Stimulated activated naive CD8-positive, alpha-beta T cell treated with anti-CD3 and anti-CD28 coated beads, Interleukin-15, amount 100 ng/mL, for 72 hours (primary cell): ENCODE measurements around the gene FUBP3.

Experiments used
- ATAC-seq: fragments of 150-1000 bp; cut with Tn5 transposase; 2 replicates; pipeline ENCODE4 v1.10.0; 2021; ENCODE audit warnings: mild to moderate bottlenecking, moderate library complexity
- DNase-seq, 2 donors: peaks; one replicate each; pipeline ENCODE4 v3.0.0; 2021 to 2022
- H3K27ac Mint-ChIP-seq, 2 donors: one replicate each; pipeline ENCODE4 v1.8.0; 2022; ENCODE audit warnings: mild to moderate bottlenecking in 2 of 2, mixed read lengths in 2 of 2, moderate library complexity in 2 of 2
- H3K27me3 Mint-ChIP-seq: one replicate; pipeline ENCODE4 v1.8.0; 2022; ENCODE audit warnings: mixed read lengths
- H3K4me1 Mint-ChIP-seq: one replicate; pipeline ENCODE4 v1.8.0; 2022; ENCODE audit warnings: mild to moderate bottlenecking, mixed read lengths
- H3K4me3 Mint-ChIP-seq, 2 donors: one replicate each; pipeline ENCODE4 v1.8.0; 2022; ENCODE audit warnings: mild to moderate bottlenecking in 2 of 2, mixed read lengths in 2 of 2, moderate library complexity in 1 of 2
- H3K9me3 Mint-ChIP-seq, 2 donors: one replicate each; pipeline ENCODE4 v1.8.0; 2022; ENCODE audit warnings: mixed read lengths in 2 of 2

The FUBP3 gene, protein sequence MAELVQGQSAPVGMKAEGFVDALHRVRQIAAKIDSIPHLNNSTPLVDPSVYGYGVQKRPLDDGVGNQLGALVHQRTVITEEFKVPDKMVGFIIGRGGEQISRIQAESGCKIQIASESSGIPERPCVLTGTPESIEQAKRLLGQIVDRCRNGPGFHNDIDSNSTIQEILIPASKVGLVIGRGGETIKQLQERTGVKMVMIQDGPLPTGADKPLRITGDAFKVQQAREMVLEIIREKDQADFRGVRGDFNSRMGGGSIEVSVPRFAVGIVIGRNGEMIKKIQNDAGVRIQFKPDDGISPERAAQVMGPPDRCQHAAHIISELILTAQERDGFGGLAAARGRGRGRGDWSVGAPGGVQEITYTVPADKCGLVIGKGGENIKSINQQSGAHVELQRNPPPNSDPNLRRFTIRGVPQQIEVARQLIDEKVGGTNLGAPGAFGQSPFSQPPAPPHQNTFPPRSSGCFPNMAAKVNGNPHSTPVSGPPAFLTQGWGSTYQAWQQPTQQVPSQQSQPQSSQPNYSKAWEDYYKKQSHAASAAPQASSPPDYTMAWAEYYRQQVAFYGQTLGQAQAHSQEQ

GRCh38 chr9:130578865-130579737 lies at the start of gene FUBP3:
Gene FUBP3 (plus strand): TSS chr9:130579577. CDS start chr9:130579681, 104 bp downstream.
- H3K4me1 Mint-ChIP-seq = peaks cover 37% of the 10 kb centered on the region
- H3K27ac Mint-ChIP-seq = peak within 1 kb of the TSS; percentile 92 to 97
- peak; percentile 93 for ATAC-seq
- no peaks in the 10 kb centered on the region for H3K27me3 Mint-ChIP-seq
- peak within 1 kb of the TSS; percentile 93 to 96 for H3K4me3 Mint-ChIP-seq
- peak; percentile 86 to 90 for DNase-seq
- H3K9me3 Mint-ChIP-seq = no peaks in the 10 kb centered on the region

- H3K9me3 Mint-ChIP-seq = no peaks in the 10 kb centered on the region
- peaks cover 49% of the 10 kb centered on the region for H3K27me3 Mint-ChIP-seq
- peaks cover 7% of the 10 kb centered on the region for H3K4me1 Mint-ChIP-seq
- ATAC-seq (no peak), DNase-seq (no peak)
- no peak overlapping the region for H3K4me3 Mint-ChIP-seq
- no peak overlapping the region for H3K27ac Mint-ChIP-seq
These were observed 48.4 kb upstream of the FUBP3 start for GRCh38 chr9:130530938-130531337.

DNA sequence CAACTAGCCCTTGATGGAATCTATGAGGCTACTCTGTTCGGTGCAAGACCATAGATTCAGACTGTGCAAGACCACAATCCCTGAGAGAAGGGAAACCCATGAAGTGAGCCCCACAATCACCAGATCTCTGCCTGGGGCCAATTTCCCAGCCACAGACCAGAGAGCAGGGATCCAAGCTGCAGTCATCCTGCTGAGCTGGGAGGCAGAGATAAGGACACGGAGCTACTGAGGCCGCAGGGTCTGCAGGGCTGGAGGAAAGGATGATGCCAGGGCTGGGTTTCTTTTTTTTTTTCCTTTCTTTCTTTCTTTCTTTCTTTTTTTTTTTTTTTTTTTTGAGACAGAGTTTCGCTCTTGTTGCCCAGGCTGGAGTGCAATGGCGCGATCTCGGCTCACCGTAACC lies 47.7 kb upstream of the FUBP3 start:
- H3K4me1 Mint-ChIP-seq = peaks cover 12% of the 10 kb centered on the region
- H3K4me3 Mint-ChIP-seq = no peak overlapping the region
- H3K27ac Mint-ChIP-seq = no peak overlapping the region
- H3K9me3 Mint-ChIP-seq = no peaks in the 10 kb centered on the region
- DNase-seq = no peak
- ATAC-seq = no peak
- peaks cover 49% of the 10 kb centered on the region for H3K27me3 Mint-ChIP-seq

DNA sequence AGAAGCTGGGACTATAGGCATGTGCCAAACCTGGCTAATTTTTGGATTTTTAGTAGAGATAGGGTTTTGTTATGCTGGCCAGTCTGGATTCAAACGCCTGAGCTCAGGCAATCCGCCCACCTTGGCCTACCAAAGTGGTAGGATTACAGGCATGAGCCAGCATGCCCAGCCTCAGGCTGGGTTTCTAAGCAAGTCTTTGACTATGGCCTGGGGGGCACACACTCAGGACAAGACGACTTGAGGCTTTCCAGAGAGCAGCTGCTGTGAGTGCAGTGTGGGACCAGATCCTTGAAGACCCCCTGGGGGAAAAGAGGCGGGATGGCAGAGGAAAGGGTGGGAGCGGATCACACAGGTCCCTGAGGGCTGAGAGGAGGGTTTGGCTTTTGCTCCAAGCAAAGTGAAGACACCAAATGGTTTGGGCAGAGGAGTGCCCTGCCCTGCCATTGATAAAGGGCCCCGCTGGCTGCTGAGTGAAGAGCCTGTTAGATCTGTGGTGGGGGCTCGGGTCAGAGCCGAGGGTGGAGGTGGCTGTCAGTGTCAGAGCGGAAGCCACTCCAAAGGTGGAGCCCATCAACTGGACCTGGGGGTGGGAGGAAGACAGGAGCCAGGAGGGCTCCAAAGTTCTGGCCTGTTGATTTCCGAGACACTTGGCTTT lies 46.8 kb upstream of the FUBP3 start:
- no peaks in the 10 kb centered on the region for H3K9me3 Mint-ChIP-seq
- peaks cover 51% of the 10 kb centered on the region for H3K27me3 Mint-ChIP-seq
- no peak for ATAC-seq
- H3K27ac Mint-ChIP-seq = peak overlapping the region in 1 of 2 donors; percentile 57
- peaks cover 21% of the 10 kb centered on the region for H3K4me1 Mint-ChIP-seq
- no peak overlapping the region for H3K4me3 Mint-ChIP-seq
- no peak for DNase-seq

DNA sequence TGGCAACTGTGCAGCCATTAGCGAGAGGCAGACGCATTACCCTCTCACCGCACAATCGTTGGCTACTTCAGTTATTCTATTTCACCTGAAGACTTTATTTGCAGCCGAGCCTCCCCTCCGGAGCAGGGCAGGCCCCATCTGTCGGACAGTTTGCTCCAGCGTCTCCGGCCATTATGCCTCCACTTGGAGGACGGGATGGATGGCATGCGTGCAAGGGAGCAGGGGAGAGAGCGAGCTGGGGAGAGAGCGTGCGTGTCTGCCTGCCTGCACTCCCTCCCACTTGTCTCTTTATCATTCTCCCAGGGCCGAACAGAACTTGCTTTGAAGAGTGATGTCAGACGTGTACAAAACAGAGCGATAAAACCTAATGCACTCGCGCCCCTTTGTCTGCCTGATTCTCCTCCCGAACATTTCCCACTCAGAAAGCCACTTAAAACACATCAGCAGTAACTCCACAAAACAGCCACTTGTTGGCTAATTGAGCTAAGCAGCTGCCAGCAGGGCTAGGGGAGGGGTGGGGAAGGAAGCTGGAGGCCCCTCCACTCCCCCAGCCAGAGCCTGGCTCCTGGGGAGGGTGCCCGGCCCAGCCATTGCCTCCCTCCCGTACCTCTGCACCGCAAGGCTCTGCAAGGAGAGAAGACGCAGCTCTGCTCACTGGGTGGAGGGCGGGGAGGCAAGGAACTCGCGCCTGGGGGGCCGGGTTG lies 43.4 kb upstream of the FUBP3 start:
- no peak for DNase-seq
- ATAC-seq = no peak
- H3K4me1 Mint-ChIP-seq = peaks cover 25% of the 10 kb centered on the region
- peaks cover 82% of the 10 kb centered on the region for H3K27me3 Mint-ChIP-seq
- no peak overlapping the region for H3K27ac Mint-ChIP-seq
- H3K4me3 Mint-ChIP-seq = peak overlapping the region in 1 of 2 donors; percentile 57
- H3K9me3 Mint-ChIP-seq = no peaks in the 10 kb centered on the region

DNA sequence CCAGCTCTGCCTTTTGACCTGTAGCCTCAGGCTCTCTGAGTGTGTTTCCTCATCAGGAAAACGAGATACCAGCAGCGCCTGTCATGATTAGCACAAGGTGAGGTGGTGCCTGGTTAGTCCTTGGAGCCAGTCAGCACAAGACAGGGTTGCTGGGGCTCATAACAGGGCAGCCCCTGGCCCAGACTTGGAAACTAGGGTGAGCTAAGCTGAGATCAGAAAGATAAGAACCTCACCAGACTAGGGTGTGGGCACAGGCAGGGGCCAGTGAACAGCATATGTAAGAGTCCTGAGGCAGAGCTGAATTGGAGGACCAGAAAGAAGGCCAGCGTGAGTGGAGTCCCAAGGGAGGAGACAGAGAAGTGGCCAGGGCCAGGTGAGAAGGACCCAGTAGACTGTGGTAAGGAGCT lies 42.7 kb upstream of the FUBP3 start:
- peaks cover 83% of the 10 kb centered on the region for H3K27me3 Mint-ChIP-seq
- H3K4me1 Mint-ChIP-seq = peaks cover 25% of the 10 kb centered on the region
- H3K9me3 Mint-ChIP-seq = no peaks in the 10 kb centered on the region
- no peak for ATAC-seq
- H3K27ac Mint-ChIP-seq = no peak overlapping the region
- no peak overlapping the region for H3K4me3 Mint-ChIP-seq
- DNase-seq = no peak

GRCh38 chr9:130537346-130538050 lies 41.9 kb upstream of the FUBP3 start:
- ATAC-seq = peak; percentile 35
- Mint-ChIP-seq H3K4me3 (peak overlapping the region in 1 of 2 donors; percentile 14), H3K27ac (no peak overlapping the region), H3K9me3 (no peaks in the 10 kb centered on the region), H3K4me1 (peaks cover 25% of the 10 kb centered on the region), H3K27me3 (peaks cover 85% of the 10 kb centered on the region)
- no peak for DNase-seq

- DNase-seq (no peak), ATAC-seq (no peak)
- Mint-ChIP-seq H3K27ac (no peak overlapping the region), H3K9me3 (no peaks in the 10 kb centered on the region), H3K4me3 (no peak overlapping the region), H3K4me1 (peaks cover 25% of the 10 kb centered on the region), H3K27me3 (peaks cover 80% of the 10 kb centered on the region)
These were observed 39.8 kb upstream of the FUBP3 start for GRCh38 chr9:130539420-130540223.

GRCh38 chr9:130541533-130541932 lies 37.8 kb upstream of the FUBP3 start:
- DNase-seq (no peak), ATAC-seq (no peak)
- peaks cover 61% of the 10 kb centered on the region for H3K27me3 Mint-ChIP-seq

DNA sequence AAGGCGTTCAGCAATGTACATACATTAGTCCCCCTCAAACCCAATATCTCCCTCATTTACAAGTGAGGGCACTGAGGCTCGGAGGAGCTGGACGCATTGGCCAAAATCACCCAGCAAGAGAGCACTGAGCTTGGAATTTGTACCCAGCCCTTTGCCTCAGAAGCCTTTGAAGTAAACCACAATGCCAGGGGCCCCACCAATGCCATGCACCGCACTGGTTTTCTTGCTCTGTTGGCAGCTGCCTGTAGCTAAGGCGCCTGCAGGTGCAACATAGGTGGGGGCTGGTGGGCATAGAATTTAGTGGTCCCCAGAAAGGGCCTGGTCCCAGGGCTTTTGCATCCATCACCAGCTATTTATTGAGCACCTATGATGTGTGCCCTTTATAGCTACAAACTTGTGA lies 37.3 kb upstream of the FUBP3 start:
- Mint-ChIP-seq H3K4me1 (peaks cover 10% of the 10 kb centered on the region), H3K27me3 (peaks cover 56% of the 10 kb centered on the region), H3K27ac (no peak overlapping the region), H3K9me3 (no peaks in the 10 kb centered on the region), H3K4me3 (no peak overlapping the region)
- no peak for DNase-seq
- ATAC-seq = no peak

More at GRCh38 chr9:130541533-130541932, 37.8 kb upstream of the FUBP3 start:
- no peak overlapping the region for H3K4me3 Mint-ChIP-seq
- no peak overlapping the region for H3K27ac Mint-ChIP-seq
- no peaks in the 10 kb centered on the region for H3K9me3 Mint-ChIP-seq
- H3K4me1 Mint-ChIP-seq = peaks cover 15% of the 10 kb centered on the region

DNA sequence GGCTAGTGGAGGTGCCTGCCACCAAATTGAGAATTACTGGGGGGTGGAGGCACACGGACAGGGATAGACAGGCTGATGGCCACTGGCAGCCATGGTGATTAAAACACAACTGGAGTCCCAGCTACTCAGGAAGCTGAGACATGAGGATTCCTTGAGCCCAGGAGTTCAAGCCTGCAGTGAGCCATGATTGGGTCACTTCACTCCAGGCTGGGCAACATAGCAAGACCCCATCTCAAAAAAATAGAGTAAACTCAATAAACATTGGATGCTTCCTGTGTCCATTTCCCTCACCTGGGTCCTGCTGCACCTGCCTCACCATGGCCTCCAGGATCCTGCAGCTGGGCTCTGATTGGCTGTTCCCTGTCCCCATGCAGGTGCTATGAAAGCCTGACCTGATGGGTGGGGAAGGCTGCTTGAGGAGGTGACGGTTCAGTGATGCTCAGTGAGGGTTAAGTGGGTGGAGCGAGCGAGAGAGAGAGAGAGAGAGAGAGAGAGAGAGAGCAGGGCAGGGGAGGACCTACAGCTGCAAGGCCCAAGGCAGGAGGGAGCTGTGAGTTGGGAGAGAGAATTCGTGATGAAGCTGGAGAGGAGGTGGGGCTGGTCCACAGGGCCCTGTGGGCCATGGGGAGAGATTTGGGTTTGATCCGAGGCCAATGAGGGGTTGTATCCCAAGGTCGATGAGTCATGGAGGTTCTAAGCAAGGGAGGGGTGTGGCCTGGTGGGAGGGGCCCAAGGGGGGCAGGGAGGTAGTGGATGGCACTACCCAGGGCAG lies 36.7 kb upstream of the FUBP3 start:
- Mint-ChIP-seq H3K27ac (no peak overlapping the region), H3K27me3 (peaks cover 50% of the 10 kb centered on the region), H3K4me3 (no peak overlapping the region), H3K4me1 (peaks cover 4% of the 10 kb centered on the region), H3K9me3 (no peaks in the 10 kb centered on the region)
- ATAC-seq (no peak), DNase-seq (no peak)

GRCh38 chr9:130543368-130543767 lies 36.0 kb upstream of the FUBP3 start:
- H3K4me3 Mint-ChIP-seq = no peak overlapping the region
- no peaks in the 10 kb centered on the region for H3K4me1 Mint-ChIP-seq
- DNase-seq (no peak), ATAC-seq (no peak)
- H3K9me3 Mint-ChIP-seq = no peaks in the 10 kb centered on the region
- no peak overlapping the region for H3K27ac Mint-ChIP-seq
- peaks cover 43% of the 10 kb centered on the region for H3K27me3 Mint-ChIP-seq

DNA sequence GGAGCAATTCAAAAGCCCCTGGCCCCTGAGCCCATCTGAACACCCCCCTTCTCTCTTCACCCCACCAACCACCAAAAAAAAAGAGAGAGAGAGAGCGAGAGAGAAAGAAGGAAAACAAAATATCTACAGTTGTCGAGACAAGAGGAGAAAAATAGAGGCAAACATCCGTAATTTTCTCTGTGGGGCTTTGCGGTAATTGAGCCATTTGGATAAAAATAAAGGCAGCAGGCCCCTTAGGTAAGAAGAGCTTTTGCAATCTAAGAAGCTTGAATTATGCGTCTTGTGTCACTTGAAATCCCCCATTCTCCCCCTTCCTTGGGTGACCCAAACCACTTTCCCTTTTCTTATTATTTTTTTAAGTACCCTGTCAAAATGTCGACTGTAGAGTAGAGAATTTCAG lies 35.5 kb upstream of the FUBP3 start:
- no peaks in the 10 kb centered on the region for H3K4me1 Mint-ChIP-seq
- H3K4me3 Mint-ChIP-seq = no peak overlapping the region
- no peak for DNase-seq
- peaks cover under 1 to 2% of the 10 kb centered on the region in 2 donors for H3K9me3 Mint-ChIP-seq
- ATAC-seq = no peak
- no peak overlapping the region for H3K27ac Mint-ChIP-seq
- H3K27me3 Mint-ChIP-seq = peaks cover 38% of the 10 kb centered on the region
